Left ventricle myocardium inferior (tissue), 1 donor: ENCODE measurements around the gene SELENOM. TPM values are rescaled to one million over a fixed set of nuclear protein-coding genes. Genes with fewer than 3 reads are reported as not detected.

Experiments used
- DNase-seq: peaks from one replicate; pipeline ENCODE4 v3.0.0-alpha.2; 2020
- H3K27ac ChIP-seq: fragments of 200-600 bp; replicated peaks from 2 replicates; pipeline ENCODE4 v1.8.0; 2021
- H3K27me3 ChIP-seq: fragments of 200-600 bp; 2 replicates; pipeline ENCODE4 v1.8.0; 2021; ENCODE audit warnings: low read depth
- H3K36me3 ChIP-seq: fragments of 200-600 bp; 2 replicates; pipeline ENCODE4 v1.8.0; 2021
- H3K4me1 ChIP-seq: fragments of 200-600 bp; 2 replicates; pipeline ENCODE4 v1.8.0; 2021
- H3K4me3 ChIP-seq: fragments of 200-600 bp; 2 replicates; pipeline ENCODE4 v1.8.0; 2021; ENCODE audit warnings: mild to moderate bottlenecking, moderate library complexity
- H3K9me3 ChIP-seq: fragments of 200-600 bp; replicated peaks from 2 replicates; pipeline ENCODE4 v1.8.0; 2021
- CTCF ChIP-seq: fragments of 200-600 bp; IDR thresholded peaks from 2 replicates; pipeline ENCODE4 v1.8.0; 2021; ENCODE audit warnings: antibody characterized with exemption, mild to moderate bottlenecking, borderline replicate concordance
- intact Hi-C: fragments of 100-400 bp; cut with micrococcal nuclease; formaldehyde crosslinking; loops from one replicate; pipeline ENCODE4 v1.11.0; 2022
- total RNA-seq: library from RNA; stranded (reverse); fragmentation: NEBNext Ultra II Directional; extraction: Animal tissue kit (Norgen Biotek cat#: 25700); gene quantifications from one replicate; pipeline ENCODE4 v1.2.1, GENCODE V29; 2021
- donor health status: DM: no; HTN: yes; CAD: no; lungs with severe emphysema.

Gene SELENOM
- total RNA-seq, 1 donor from 2014 or later, result 51.5 TPM

- no peak for TF ChIP-seq CTCF
- Histone ChIP-seq H3K9me3 (no peaks in the 10 kb centered on the region), H3K27ac (no peak overlapping the region), H3K4me3 (no peak overlapping the region), H3K4me1 (peaks cover 9% of the 10 kb centered on the region), H3K27me3 (peaks cover 20% of the 10 kb centered on the region), H3K36me3 (no peaks in the 10 kb centered on the region)
- intact Hi-C loops, result no loop called here
- DNase-seq, result no peak
Measured at GRCh38 chr22:31134688-31135087, 27.3 kb upstream of the SELENOM start.

- Histone ChIP-seq H3K36me3 (no peaks in the 10 kb centered on the region), H3K27me3 (peaks cover 14% of the 10 kb centered on the region), H3K4me1 (peaks cover 9% of the 10 kb centered on the region), H3K27ac (no peak overlapping the region), H3K9me3 (no peaks in the 10 kb centered on the region), H3K4me3 (no peak overlapping the region)
- intact Hi-C loops, result no loop called here
- DNase-seq, result no peak
- TF ChIP-seq CTCF, result no peak
Measured at GRCh38 chr22:31133911-31134310, 26.5 kb upstream of the SELENOM start.

- Histone ChIP-seq H3K4me3 (no peak overlapping the region), H3K27ac (no peak overlapping the region), H3K4me1 (peaks cover 9% of the 10 kb centered on the region), H3K27me3 (no peaks in the 10 kb centered on the region), H3K36me3 (peaks cover 8% of the 10 kb centered on the region), H3K9me3 (no peaks in the 10 kb centered on the region)
- no peak for DNase-seq
- intact Hi-C loops, result no loop called here
- TF ChIP-seq CTCF, result no peak
Measured at GRCh38 chr22:31130873-31131272, 23.5 kb upstream of the SELENOM start.

- intact Hi-C loops, result no loop called here
- Histone ChIP-seq H3K9me3 (no peaks in the 10 kb centered on the region), H3K27ac (no peak overlapping the region), H3K27me3 (no peaks in the 10 kb centered on the region), H3K36me3 (peaks cover 8% of the 10 kb centered on the region), H3K4me1 (peaks cover 21% of the 10 kb centered on the region), H3K4me3 (no peak overlapping the region)
- no peak for TF ChIP-seq CTCF
- no peak for DNase-seq
Measured at GRCh38 chr22:31128156-31128555, 20.8 kb upstream of the SELENOM start.

GRCh38 chr22:31127181-31127772, 19.9 kb upstream of the SELENOM start:
- Histone ChIP-seq H3K4me1 (peaks cover 30% of the 10 kb centered on the region), H3K27me3 (no peaks in the 10 kb centered on the region), H3K4me3 (no peak overlapping the region), H3K36me3 (peaks cover 8% of the 10 kb centered on the region), H3K9me3 (no peaks in the 10 kb centered on the region), H3K27ac (no peak overlapping the region)
- TF ChIP-seq CTCF, result no peak
- DNase-seq, result no peak
- intact Hi-C loops, result no loop called here
